Gastrocnemius medialis (tissue), 4 donors: Measurements from ENCODE around the gene CACNA1G. TPM values are rescaled to one million over a fixed set of nuclear protein-coding genes. Genes with fewer than 3 reads are reported as not detected.

Experiments used
- ATAC-seq, 2 donors: fragments of 150-250 bp; one replicate each; pipeline ENCODE4 v1.9.1; 2016
- DNase-seq, 2 donors: peaks; one replicate each; pipeline ENCODE4 v3.0.0-alpha.2; 2019
- H3K27ac ChIP-seq, 4 donors: fragments of 200-600 bp; sonication (generic); 1 replicate in 1 of 4; 2 replicates in 3 of 4; pipeline ENCODE4 v1.5.1; 2016 to 2018; ENCODE audit warnings: mild to moderate bottlenecking in 2 of 4, moderate library complexity in 1 of 4
- H3K27me3 ChIP-seq, 3 donors: fragments of 200-600 bp; sonication (generic) in 2 of 3; 1 replicate in 1 of 3; 2 replicates in 2 of 3; pipeline versions ENCODE4 v1.5.1 to v1.6.0; 2016 to 2019; ENCODE audit warnings: mild to moderate bottlenecking in 1 of 3, moderate library complexity in 1 of 3
- H3K36me3 ChIP-seq, 2 donors: fragments of 200-600 bp; sonication (generic) in 1 of 2; one replicate each; pipeline ENCODE4 v1.5.1; 2017 to 2018
- H3K4me1 ChIP-seq, 2 donors: fragments of 200-600 bp; sonication (generic) in 1 of 2; one replicate each; pipeline ENCODE4 v1.5.1; 2016 to 2017; ENCODE audit warnings: mild to moderate bottlenecking in 2 of 2
- H3K4me3 ChIP-seq, 4 donors: fragments of 200-600 bp; sonication (generic) in 3 of 4; 1 replicate in 1 of 4; 2 replicates in 3 of 4; pipeline ENCODE4 v1.5.1; 2016 to 2019; ENCODE audit warnings: mild to moderate bottlenecking in 2 of 4
- H3K9me3 ChIP-seq, 3 donors: fragments of 200-600 bp; sonication (generic) in 2 of 3; 1 replicate in 1 of 3; 2 replicates in 2 of 3; pipeline ENCODE4 v1.5.1; 2016 to 2019
- CTCF ChIP-seq, 5 experiments: fragments of 450-650 bp in 3 of 5; fragments of 200-600 bp in 2 of 5; sonication (generic) in 2 of 5; IDR thresholded peaks in 4 of 5; conservative IDR thresholded peaks in 1 of 5; 1 replicate in 4 of 5; 2 replicates in 1 of 5; pipeline ENCODE4 v1.5.1; 2016 to 2019; ENCODE audit warnings: antibody characterized with exemption in 5 of 5, mild to moderate bottlenecking in 3 of 5, moderate library complexity in 3 of 5
- POLR2A ChIP-seq, 2 donors: fragments of 450-650 bp; IDR thresholded peaks; one replicate each; pipeline ENCODE4 v1.6.1; 2017; ENCODE audit warnings: antibody characterized with exemption in 2 of 2, mild to moderate bottlenecking in 2 of 2, moderate library complexity in 2 of 2
- in situ Hi-C, 4 donors: fragments of 200-750 bp; cut with MboI; loops; one replicate each; pipeline versions ENCODE4 v1.15.0 to v1.8.0; 2017; ENCODE audit warnings: low sequenced_read_pairs in 4 of 4
- intact Hi-C: fragments of 100-400 bp; cut with DNase I; formaldehyde crosslinking; loops from one replicate; pipeline ENCODE4 v1.15.1; 2023; ENCODE audit warnings: low total_unique reads
- total RNA-seq, 4 donors: library from RNA; depleted of rRNA; stranded (reverse); fragments of >200 nt; gene quantifications; one replicate each; pipeline versions ENCODE4 v1.1.0 to v1.2.3, GENCODE V29; 2016

Gene CACNA1G
- total RNA-seq, 4 donors from 2014 or later = 0.09 to 0.10 TPM; not detected in 2

GRCh38 chr17:50631195-50631907, 70.8 kb downstream of the CACNA1G start:
- no peak for TF ChIP-seq POLR2A (IDR thresholded peaks at IDR 0.05)
- no peak for TF ChIP-seq CTCF (IDR thresholded peaks at IDR 0.05 in 4 of 5, conservative IDR thresholded peaks at IDR 0.05 in 1 of 5)
- Histone ChIP-seq H3K4me3 (no peak overlapping the region), H3K4me1 (peaks cover 5 to 11% of the 10 kb centered on the region in 2 donors), H3K27ac (no peak overlapping the region), H3K27me3 (peaks cover 24 to 34% (median 33%) of the 10 kb centered on the region in 3 donors), H3K9me3 (no peaks in the 10 kb centered on the region), H3K36me3 (no peaks in the 10 kb centered on the region)
- intact Hi-C loops (loop anchor here (2.0 kb wide), 1 partner anchor 63 kb away; no protein-coding TSS in a partner anchor), in situ Hi-C loops (loop anchor here in 2 of 4 donors (10.0 to 25.0 kb wide), 2 partner anchors 63 to 94 kb away; partner anchors contain the start of genes EPN3 (in 1 of the 2) and SPATA20 (in 1 of the 2))
- DNase-seq (no peak), ATAC-seq (no peak)

- in situ Hi-C loops = loop anchor here in 2 of 4 donors (10.0 to 25.0 kb wide), 2 partner anchors 63 to 95 kb away; partner anchors contain the start of genes EPN3 (in 1 of the 2) and SPATA20 (in 1 of the 2)
- DNase-seq (no peak), ATAC-seq (no peak)
- Histone ChIP-seq H3K27me3 (peaks cover 24 to 40% (median 38%) of the 10 kb centered on the region in 3 donors), H3K9me3 (no peaks in the 10 kb centered on the region), H3K4me3 (no peak overlapping the region), H3K27ac (no peak overlapping the region), H3K4me1 (peaks cover 5 to 11% of the 10 kb centered on the region in 2 donors), H3K36me3 (no peaks in the 10 kb centered on the region)
- no peak for TF ChIP-seq CTCF (IDR thresholded peaks at IDR 0.05 in 4 of 5, conservative IDR thresholded peaks at IDR 0.05 in 1 of 5)
- TF ChIP-seq POLR2A (IDR thresholded peaks at IDR 0.05) = no peak
- intact Hi-C loops = loop anchor here (2.0 kb wide), 1 partner anchor 63 kb away; no protein-coding TSS in a partner anchor
These were observed 71.5 kb downstream of the CACNA1G start for GRCh38 chr17:50631908-50632571.

- intact Hi-C loops (no loop called here), in situ Hi-C loops (loop anchor here in 2 of 4 donors (10.0 to 25.0 kb wide), 2 partner anchors 62 to 95 kb away; partner anchors contain the start of genes EPN3 (in 1 of the 2) and SPATA20 (in 1 of the 2))
These were observed 72.1 kb downstream of the CACNA1G start for GRCh38 chr17:50632637-50633036.

GRCh38 chr17:50633683-50634082, 73.2 kb downstream of the CACNA1G start:
- TF ChIP-seq POLR2A (IDR thresholded peaks at IDR 0.05) = no peak
- no peak for TF ChIP-seq CTCF (IDR thresholded peaks at IDR 0.05 in 4 of 5, conservative IDR thresholded peaks at IDR 0.05 in 1 of 5)
- Histone ChIP-seq H3K9me3 (no peaks in the 10 kb centered on the region), H3K36me3 (no peaks in the 10 kb centered on the region), H3K4me3 (no peak overlapping the region), H3K27ac (no peak overlapping the region), H3K27me3 (peaks cover 24 to 38% (median 32%) of the 10 kb centered on the region in 3 donors), H3K4me1 (peaks cover 5 to 11% of the 10 kb centered on the region in 2 donors)
- intact Hi-C loops (no loop called here), in situ Hi-C loops (loop anchor here in 2 of 4 donors (10.0 to 25.0 kb wide), 2 partner anchors 61 to 96 kb away; partner anchors contain the start of genes EPN3 (in 1 of the 2) and SPATA20 (in 1 of the 2))
- DNase-seq (no peak), ATAC-seq (no peak)

More at GRCh38 chr17:50632637-50633036, 72.1 kb downstream of the CACNA1G start:
- H3K36me3 ChIP-seq = no peaks in the 10 kb centered on the region
- peaks cover 24 to 41% (median 38%) of the 10 kb centered on the region in 3 donors for H3K27me3 ChIP-seq
- H3K27ac ChIP-seq = no peak overlapping the region
- no peak for TF ChIP-seq POLR2A (IDR thresholded peaks at IDR 0.05)
- TF ChIP-seq CTCF (IDR thresholded peaks at IDR 0.05 in 4 of 5, conservative IDR thresholded peaks at IDR 0.05 in 1 of 5) = no peak
- H3K9me3 ChIP-seq = no peaks in the 10 kb centered on the region
- H3K4me3 ChIP-seq = no peak overlapping the region
- DNase-seq (no peak), ATAC-seq (no peak)
- peaks cover 5 to 11% of the 10 kb centered on the region in 2 donors for H3K4me1 ChIP-seq
